GM21825 (cell line): ENCODE results near the gene TSPAN3.

ENCODE experiments used
- ATAC-seq: cut with Tn5 transposase; IDR thresholded peaks from one replicate; pipeline ENCODE4 v1.9.1; 2021; ENCODE audit warnings: mild to moderate bottlenecking, moderate library complexity; ENCODE audit not compliant: unreplicated experiment

The TSPAN3 gene

GRCh38 chr15:77012868-77013267 lies 58.0 kb downstream of the TSPAN3 start:
- no peak for ATAC-seq

GRCh38 chr15:77012117-77012712 lies 58.7 kb downstream of the TSPAN3 start:
- ATAC-seq = no peak

GRCh38 chr15:77010857-77011256 lies 60.1 kb downstream of the TSPAN3 start:
- ATAC-seq = no peak

- no peak for ATAC-seq
Observed at GRCh38 chr15:77010312-77010686, 60.6 kb downstream of the TSPAN3 start.

GRCh38 chr15:77009646-77010311 lies 61.1 kb downstream of the TSPAN3 start:
- ATAC-seq = no peak

GRCh38 chr15:77009176-77009575 lies 61.7 kb downstream of the TSPAN3 start:
- no peak for ATAC-seq

- no peak for ATAC-seq
Observed at GRCh38 chr15:77004189-77004588, 66.7 kb downstream of the TSPAN3 start.

- ATAC-seq = peak; percentile 86
Observed at GRCh38 chr15:77002954-77003912, 67.7 kb downstream of the TSPAN3 start.

GRCh38 chr15:77002436-77002835 lies 68.5 kb downstream of the TSPAN3 start:
- no peak for ATAC-seq

- no peak for ATAC-seq
Observed at GRCh38 chr15:77001966-77002365, 68.9 kb downstream of the TSPAN3 start.

- no peak for ATAC-seq
Observed at GRCh38 chr15:77001351-77001750, 69.6 kb downstream of the TSPAN3 start.

GRCh38 chr15:76999996-77000395 lies 70.9 kb downstream of the TSPAN3 start:
- no peak for ATAC-seq

- no peak for ATAC-seq
Observed at GRCh38 chr15:76998663-76999285, 72.1 kb downstream of the TSPAN3 start.

GRCh38 chr15:76996526-76997401 lies 74.1 kb downstream of the TSPAN3 start:
- ATAC-seq = no peak

GRCh38 chr15:76996076-76996525 lies 74.8 kb downstream of the TSPAN3 start:
- ATAC-seq = no peak

GRCh38 chr15:76994971-76995945 lies 75.7 kb downstream of the TSPAN3 start, which contains the start of gene PSTPIP1:
TSS of gene PSTPIP1 (plus strand) at chr15:76995126. CDS start at chr15:76995574, 448 bp downstream.
- peak; percentile 53 for ATAC-seq

- no peak for ATAC-seq
Observed at GRCh38 chr15:76994496-76994895, 76.4 kb downstream of the TSPAN3 start.

- ATAC-seq = no peak
Observed at GRCh38 chr15:76994001-76994400, 76.9 kb downstream of the TSPAN3 start.
